GM23248 (cell line): ENCODE results near the gene CSPG5.

Source experiments
- EZH2 ChIP-seq: fragments of 200-600 bp; sonication (generic); IDR thresholded peaks from 2 replicates; pipeline ENCODE4 v1.6.1; 2018; ENCODE audit warnings: antibody characterized with exemption, mild to moderate bottlenecking; ENCODE audit not compliant: insufficient read depth, poor library complexity, severe bottlenecking
- EZH2phosphoT487 ChIP-seq: fragments of 200-600 bp; sonication (generic); IDR thresholded peaks from 2 replicates; pipeline ENCODE4 v1.6.1; 2018; ENCODE audit warnings: antibody characterized with exemption, moderate library complexity, mild to moderate bottlenecking, low read depth; ENCODE audit not compliant: insufficient read depth

GRCh38 chr3:47517937-47518336, 60.7 kb downstream of the CSPG5 start:
- TF ChIP-seq EZH2 (no peak), EZH2phosphoT487 (no peak)
